KMS-11 (cell line): ENCODE data around the gene RPIA.
"Not testable (repeated sequence)": the region's sequence is repeated elsewhere in the genome, so short reads cannot be mapped to it uniquely, and the experiment has no call there.

ENCODE experiments used
- H2AFZ ChIP-seq: fragments of 200-600 bp; sonication (generic); 2 replicates; pipeline ENCODE4 v1.6.1; 2016; ENCODE audit warnings: antibody characterized with exemption, mixed run types, low read depth
- H3K27ac ChIP-seq: fragments of 200-600 bp; sonication (generic); 2 replicates; pipeline ENCODE4 v1.6.1; 2016; ENCODE audit warnings: mild to moderate bottlenecking, mixed run types
- H3K27me3 ChIP-seq: fragments of 200-600 bp; sonication (generic); 2 replicates; pipeline ENCODE4 v1.6.1; 2017; ENCODE audit warnings: mild to moderate bottlenecking, low read depth, mixed run types, moderate library complexity; ENCODE audit not compliant: insufficient read depth
- H3K36me3 ChIP-seq: fragments of 200-600 bp; sonication (generic); 2 replicates; pipeline ENCODE4 v1.6.1; 2017; ENCODE audit warnings: mild to moderate bottlenecking, mixed run types; ENCODE audit not compliant: insufficient read depth
- H3K4me1 ChIP-seq: fragments of 200-600 bp; sonication (generic); 2 replicates; pipeline ENCODE4 v1.6.1; 2016; ENCODE audit warnings: mild to moderate bottlenecking, low read depth, mixed run types; ENCODE audit not compliant: poor library complexity, severe bottlenecking
- H3K4me2 ChIP-seq: fragments of 200-600 bp; sonication (generic); 2 replicates; pipeline ENCODE4 v1.7.0; 2016; ENCODE audit warnings: mild to moderate bottlenecking, mixed run types
- H3K4me3 ChIP-seq: fragments of 200-600 bp; sonication (generic); IDR thresholded peaks from 2 replicates; pipeline ENCODE4 v1.6.1; 2017; ENCODE audit warnings: low read depth, low read length, mixed read lengths; ENCODE audit not compliant: insufficient read depth
- H3K79me2 ChIP-seq: fragments of 200-600 bp; sonication (generic); 2 replicates; pipeline ENCODE4 v1.6.1; 2016; ENCODE audit warnings: low read depth, mixed run types; ENCODE audit not compliant: insufficient read depth
- H3K9ac ChIP-seq: fragments of 200-600 bp; sonication (generic); 2 replicates; pipeline ENCODE4 v1.6.1; 2016; ENCODE audit warnings: mild to moderate bottlenecking, mixed run types
- H4K20me1 ChIP-seq: fragments of 200-600 bp; sonication (generic); 2 replicates; pipeline ENCODE4 v1.6.1; 2016; ENCODE audit warnings: mild to moderate bottlenecking, mixed run types; ENCODE audit not compliant: insufficient read depth
- CTCF ChIP-seq: fragments of 200-600 bp; sonication (generic); conservative IDR thresholded peaks from 2 replicates; pipeline ENCODE4 v1.6.1; 2017; ENCODE audit warnings: low read depth, mild to moderate bottlenecking, antibody characterized with exemption, low read length, moderate library complexity, mixed read lengths

The RPIA gene

GRCh38 chr2:88691339-88692183 is at the start of gene RPIA:
Gene RPIA (plus strand): TSS chr2:88691673. CDS start chr2:88691699, 26 bp downstream.
- TF ChIP-seq CTCF = peak; percentile 62
- Histone ChIP-seq H3K4me1 (peaks cover 25% of the 10 kb centered on the region), H3K36me3 (no peaks in the 10 kb centered on the region), H3K79me2 (peaks cover 47% of the 10 kb centered on the region), H3K9ac (peak within 1 kb of the TSS; percentile 71), H4K20me1 (no peaks in the 10 kb centered on the region), H3K27me3 (no peaks in the 10 kb centered on the region), H3K4me2 (peak within 1 kb of the TSS; percentile 81), H2AFZ (peak within 1 kb of the TSS; percentile 80), H3K4me3 (peak within 1 kb of the TSS; percentile 90), H3K27ac (peak within 1 kb of the TSS; percentile 48)

- Histone ChIP-seq H3K79me2 (no peaks in the 10 kb centered on the region), H3K4me2 (no peak overlapping the region), H3K36me3 (no peaks in the 10 kb centered on the region), H3K9ac (no peak overlapping the region), H3K4me1 (peaks cover 41% of the 10 kb centered on the region), H3K27ac (no peak overlapping the region), H3K27me3 (no peaks in the 10 kb centered on the region), H3K4me3 (no peak overlapping the region), H2AFZ (no peak overlapping the region), H4K20me1 (no peaks in the 10 kb centered on the region)
- TF ChIP-seq CTCF = no peak
These were observed 49.2 kb upstream of the RPIA start for GRCh38 chr2:88642278-88642677.

- H3K79me2 ChIP-seq, H3K4me3 ChIP-seq, H3K27ac ChIP-seq, H3K4me2 ChIP-seq, H4K20me1 ChIP-seq, H3K36me3 ChIP-seq, H3K9ac ChIP-seq, H2AFZ ChIP-seq, H3K27me3 ChIP-seq: not testable (repeated sequence)
- H3K4me1 ChIP-seq = peaks cover 13% of the 10 kb centered on the region
These were observed 46.1 kb upstream of the RPIA start for GRCh38 chr2:88645291-88645882.

DNA sequence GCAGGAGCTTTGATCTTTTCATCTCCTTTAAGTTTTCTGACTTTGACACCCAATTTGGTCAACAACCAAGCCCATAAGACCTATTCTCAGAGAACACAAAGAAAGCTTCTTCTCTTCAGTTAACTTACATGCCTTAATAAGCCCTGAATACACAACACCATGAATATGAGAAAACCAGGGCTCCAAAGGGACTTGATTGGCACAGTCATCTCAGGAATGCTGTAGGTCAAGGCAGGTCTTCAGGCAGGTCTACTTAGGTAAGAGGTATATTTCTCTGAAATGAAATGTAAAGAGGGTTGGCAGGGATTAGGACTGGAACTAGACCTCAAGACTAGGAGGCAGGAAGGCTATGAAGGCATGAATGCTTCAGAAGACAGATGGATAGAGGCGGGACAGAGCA is 39.8 kb upstream of the RPIA start:
- Histone ChIP-seq H3K4me1 (no peaks in the 10 kb centered on the region), H3K79me2 (no peaks in the 10 kb centered on the region), H3K27me3 (no peaks in the 10 kb centered on the region), H3K9ac (no peak overlapping the region), H2AFZ (no peak overlapping the region), H4K20me1 (no peaks in the 10 kb centered on the region), H3K36me3 (no peaks in the 10 kb centered on the region), H3K4me3 (no peak overlapping the region), H3K27ac (no peak overlapping the region), H3K4me2 (no peak overlapping the region)
- no peak for TF ChIP-seq CTCF

DNA sequence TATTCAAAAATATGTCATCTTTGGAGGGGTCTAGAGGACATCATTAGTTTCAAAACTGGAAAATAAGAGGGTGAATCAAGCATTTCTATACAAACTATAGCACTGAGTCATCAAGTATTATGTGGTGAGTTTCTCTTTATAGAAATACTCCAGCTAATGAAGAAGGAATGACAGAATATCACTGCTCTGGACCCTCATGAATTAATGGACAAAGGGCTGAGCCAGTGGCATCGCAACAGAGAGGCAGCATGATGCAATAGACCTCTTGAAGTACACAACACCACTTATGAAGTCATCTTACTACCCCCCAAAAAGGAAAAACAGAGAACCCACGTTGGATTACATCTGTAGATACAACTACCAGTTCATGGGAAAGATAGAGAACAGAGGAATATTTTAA is 36.8 kb upstream of the RPIA start:
- no peak overlapping the region for H3K4me2 ChIP-seq
- no peaks in the 10 kb centered on the region for H3K36me3 ChIP-seq
- no peaks in the 10 kb centered on the region for H3K4me1 ChIP-seq
- no peaks in the 10 kb centered on the region for H3K79me2 ChIP-seq
- TF ChIP-seq CTCF = no peak
- no peak overlapping the region for H3K4me3 ChIP-seq
- no peaks in the 10 kb centered on the region for H4K20me1 ChIP-seq
- H2AFZ ChIP-seq = no peak overlapping the region
- H3K27ac ChIP-seq = no peak overlapping the region
- H3K27me3 ChIP-seq = no peaks in the 10 kb centered on the region
- H3K9ac ChIP-seq = no peak overlapping the region
